Testis (tissue), 2 donors: Measurements from ENCODE around the gene PNPLA1.

Experiments used
- POLR2A ChIP-seq: fragments of 450-650 bp; IDR thresholded peaks from one replicate; pipeline ENCODE4 v1.6.1; 2017; ENCODE audit warnings: antibody characterized with exemption, mild to moderate bottlenecking, moderate library complexity
- TF ChIP-seq, protein P1 (sequence below), 3 experiments: fragments of 450-650 bp in 2 of 3; fragments of 200-600 bp in 1 of 3; sonication (generic) in 1 of 3; IDR thresholded peaks; one replicate each; pipeline ENCODE4 v1.5.1; 2016 to 2019; ENCODE audit warnings: antibody characterized with exemption in 3 of 3, mild to moderate bottlenecking in 2 of 3, moderate library complexity in 1 of 3

DNA sequence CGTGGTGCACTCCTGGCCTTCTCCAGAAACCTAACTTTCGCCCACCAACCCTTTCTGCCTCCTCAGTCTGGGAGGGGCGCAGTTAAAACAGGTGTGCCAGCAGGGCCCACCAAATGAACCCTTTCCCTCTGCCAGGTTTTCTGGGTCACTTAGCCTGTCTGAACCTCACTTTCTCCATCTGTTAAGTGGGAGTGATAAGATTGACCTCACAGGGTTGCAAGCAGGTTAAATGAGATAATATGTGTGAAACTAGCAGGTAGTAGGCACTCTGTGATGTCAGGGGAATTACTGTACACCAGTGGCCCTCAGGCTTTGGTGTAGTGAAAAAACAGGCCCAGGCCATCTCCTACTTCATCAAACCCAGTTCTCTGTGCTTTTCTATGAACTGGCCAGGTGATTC, 52.7 kb downstream of the PNPLA1 start:
- TF ChIP-seq, protein P1, sequence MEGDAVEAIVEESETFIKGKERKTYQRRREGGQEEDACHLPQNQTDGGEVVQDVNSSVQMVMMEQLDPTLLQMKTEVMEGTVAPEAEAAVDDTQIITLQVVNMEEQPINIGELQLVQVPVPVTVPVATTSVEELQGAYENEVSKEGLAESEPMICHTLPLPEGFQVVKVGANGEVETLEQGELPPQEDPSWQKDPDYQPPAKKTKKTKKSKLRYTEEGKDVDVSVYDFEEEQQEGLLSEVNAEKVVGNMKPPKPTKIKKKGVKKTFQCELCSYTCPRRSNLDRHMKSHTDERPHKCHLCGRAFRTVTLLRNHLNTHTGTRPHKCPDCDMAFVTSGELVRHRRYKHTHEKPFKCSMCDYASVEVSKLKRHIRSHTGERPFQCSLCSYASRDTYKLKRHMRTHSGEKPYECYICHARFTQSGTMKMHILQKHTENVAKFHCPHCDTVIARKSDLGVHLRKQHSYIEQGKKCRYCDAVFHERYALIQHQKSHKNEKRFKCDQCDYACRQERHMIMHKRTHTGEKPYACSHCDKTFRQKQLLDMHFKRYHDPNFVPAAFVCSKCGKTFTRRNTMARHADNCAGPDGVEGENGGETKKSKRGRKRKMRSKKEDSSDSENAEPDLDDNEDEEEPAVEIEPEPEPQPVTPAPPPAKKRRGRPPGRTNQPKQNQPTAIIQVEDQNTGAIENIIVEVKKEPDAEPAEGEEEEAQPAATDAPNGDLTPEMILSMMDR (IDR thresholded peaks at IDR 0.05), result no peak
- TF ChIP-seq POLR2A, result no peak
